HG03575 (cell line): ENCODE data around the gene APEX1.
A peak's percentile ranks its signal among the peaks of the same experiment; 100 is the strongest.

Experiments
- ATAC-seq: cut with Tn5 transposase; IDR thresholded peaks from one replicate; pipeline ENCODE4 v1.9.1; 2021; ENCODE audit not compliant: unreplicated experiment, insufficient number of reproducible peaks, low FRiP score; ENCODE audit errors: extremely low read depth

Gene APEX1

GRCh38 chr14:20469242-20469889 is 14.3 kb downstream of the APEX1 start, which contains the start of gene PNP:
PNP (plus strand) TSS chr14:20469406; CDS start chr14:20469525, 119 bp downstream.
- peak; percentile 44 for ATAC-seq

- no peak for ATAC-seq
Observed at GRCh38 chr14:20469890-20470602, 15.0 kb downstream of the APEX1 start.

- ATAC-seq = no peak
Observed at GRCh38 chr14:20470603-20470901, 15.5 kb downstream of the APEX1 start.

DNA sequence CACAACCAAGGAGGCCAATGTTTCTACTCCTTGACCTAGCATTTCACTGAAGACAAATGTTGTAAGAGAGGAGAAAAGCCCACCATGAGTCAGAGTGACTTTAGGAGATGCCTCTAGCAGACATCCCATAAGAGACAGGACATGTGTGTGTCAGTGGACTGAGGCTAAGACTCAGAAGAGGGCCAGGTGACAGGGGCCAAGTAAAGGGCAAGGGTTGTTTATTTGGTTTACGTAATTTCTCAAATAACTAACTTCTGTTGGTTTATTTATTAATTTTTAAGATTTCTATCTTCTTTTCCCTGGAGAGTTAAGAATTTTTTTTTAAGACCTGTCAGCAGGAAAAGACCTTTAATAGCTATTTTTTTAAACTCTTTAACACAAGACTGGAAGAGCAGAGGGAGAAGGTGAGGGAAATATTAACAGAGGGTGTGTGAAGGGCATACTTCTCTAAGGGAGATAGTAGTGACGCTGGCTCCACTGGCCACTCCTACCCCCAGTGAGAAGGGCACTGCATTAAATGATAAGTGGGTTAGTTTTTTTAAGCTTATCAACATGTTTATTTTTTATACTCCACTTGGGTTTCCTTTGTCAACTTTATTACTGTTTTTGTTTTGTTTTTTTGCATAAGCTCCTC is 17.6 kb downstream of the APEX1 start:
- ATAC-seq = no peak

DNA sequence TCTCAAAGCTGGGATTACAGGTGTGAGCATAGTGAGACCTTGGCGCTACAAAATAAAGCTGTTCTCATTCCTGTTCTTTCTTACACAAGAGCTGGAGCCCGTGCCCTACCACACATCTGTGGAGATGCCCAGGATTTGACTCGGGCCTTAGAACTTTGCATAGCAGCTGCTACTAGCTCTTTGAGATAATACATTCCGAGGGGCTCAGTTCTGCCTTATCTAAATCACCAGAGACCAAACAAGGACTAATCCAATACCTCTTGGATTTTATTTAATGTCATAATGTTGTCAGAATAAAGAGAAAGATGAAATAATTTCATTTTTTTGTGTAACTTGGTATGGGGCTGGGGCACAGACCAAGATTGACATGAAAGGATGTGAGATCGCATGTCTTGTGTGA is 21.8 kb downstream of the APEX1 start:
- no peak for ATAC-seq

DNA sequence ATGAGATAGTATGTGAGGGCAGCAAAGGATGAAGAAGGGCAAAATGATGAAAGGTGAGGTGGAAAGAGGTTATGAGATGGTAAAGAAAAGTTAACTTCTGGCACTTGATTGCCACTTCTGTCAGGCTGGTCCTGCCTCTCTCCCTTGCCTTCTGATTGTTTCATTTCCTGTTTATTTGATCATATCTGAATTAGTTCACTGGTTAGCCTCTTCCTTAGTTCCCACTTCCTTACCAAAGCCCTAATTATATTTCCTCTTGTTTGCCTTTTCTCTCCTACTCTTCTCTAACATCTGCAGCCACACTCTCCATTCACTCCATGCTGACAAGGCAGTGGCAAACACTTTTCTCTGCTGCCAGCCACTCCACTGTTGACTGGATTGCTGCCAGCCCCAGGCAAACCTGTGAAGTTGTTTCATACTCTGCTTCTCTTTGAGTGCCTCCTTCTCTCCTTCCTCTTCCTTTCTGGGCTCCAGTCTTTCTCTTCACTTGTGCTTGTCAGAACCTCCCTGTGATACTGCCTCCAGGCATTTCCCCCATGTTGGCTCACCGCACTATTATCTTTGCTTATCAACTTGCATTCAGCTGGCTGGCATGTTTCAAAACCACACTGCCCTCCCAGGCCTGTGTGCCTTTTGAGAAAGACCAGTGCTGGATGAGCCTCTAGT is 22.3 kb downstream of the APEX1 start:
- no peak for ATAC-seq

DNA sequence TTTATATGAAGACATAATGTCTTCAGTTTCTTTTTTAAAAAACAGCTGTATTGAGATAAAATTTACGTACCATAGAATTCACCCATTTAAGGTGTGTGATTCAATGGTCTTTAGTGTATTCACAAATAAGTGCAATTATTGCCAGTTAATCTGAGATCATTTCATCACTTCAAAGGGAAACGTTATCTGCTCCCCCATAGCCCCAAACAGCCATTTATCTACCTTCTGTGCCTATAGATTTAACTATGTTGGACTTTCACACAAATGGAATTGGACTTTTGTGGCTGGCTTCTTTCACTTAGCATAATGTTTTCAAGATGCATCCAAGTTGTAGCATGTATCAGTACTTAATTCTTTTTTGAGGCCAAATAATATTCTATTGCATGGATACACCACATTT is 23.9 kb downstream of the APEX1 start:
- no peak for ATAC-seq

- no peak for ATAC-seq
Observed at GRCh38 chr14:20482382-20482781, 27.4 kb downstream of the APEX1 start.

- no peak for ATAC-seq
Observed at GRCh38 chr14:20485900-20486299, 30.9 kb downstream of the APEX1 start.

DNA sequence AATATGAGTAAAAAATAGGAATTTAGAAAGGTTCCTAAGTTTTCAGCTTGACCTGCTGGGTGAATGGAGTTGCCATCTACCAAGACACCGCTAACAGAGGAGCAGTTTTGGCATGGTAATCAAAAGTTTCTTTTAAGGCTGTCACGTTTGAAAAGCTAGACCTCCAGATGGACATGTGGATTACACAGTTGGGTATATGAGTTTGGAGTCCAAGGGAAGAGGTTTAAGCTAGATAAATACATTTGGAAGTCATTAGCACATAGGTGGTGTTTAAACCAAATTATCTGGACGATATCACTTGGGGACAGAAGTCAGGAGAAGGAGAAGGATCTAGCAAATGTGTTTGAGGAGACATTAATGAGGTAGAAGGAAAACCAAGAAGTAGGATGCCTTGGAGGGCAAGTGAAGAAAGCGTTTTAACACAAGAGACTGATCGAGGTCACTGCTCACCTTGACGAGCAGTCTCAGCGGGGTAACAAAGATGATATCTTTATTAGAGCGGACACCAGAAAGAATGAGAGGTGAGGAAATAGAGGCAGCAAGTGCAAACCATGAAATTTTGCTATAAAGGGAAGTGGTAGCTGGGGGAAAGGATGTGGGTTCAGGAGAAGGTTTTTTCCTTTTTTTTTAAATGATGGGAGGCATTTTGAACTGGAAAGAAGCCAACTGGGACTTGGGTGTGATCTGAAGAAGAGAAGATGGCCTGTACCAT is 31.8 kb downstream of the APEX1 start:
- ATAC-seq = no peak

GRCh38 chr14:20487396-20487725 is 32.3 kb downstream of the APEX1 start:
- no peak for ATAC-seq

DNA sequence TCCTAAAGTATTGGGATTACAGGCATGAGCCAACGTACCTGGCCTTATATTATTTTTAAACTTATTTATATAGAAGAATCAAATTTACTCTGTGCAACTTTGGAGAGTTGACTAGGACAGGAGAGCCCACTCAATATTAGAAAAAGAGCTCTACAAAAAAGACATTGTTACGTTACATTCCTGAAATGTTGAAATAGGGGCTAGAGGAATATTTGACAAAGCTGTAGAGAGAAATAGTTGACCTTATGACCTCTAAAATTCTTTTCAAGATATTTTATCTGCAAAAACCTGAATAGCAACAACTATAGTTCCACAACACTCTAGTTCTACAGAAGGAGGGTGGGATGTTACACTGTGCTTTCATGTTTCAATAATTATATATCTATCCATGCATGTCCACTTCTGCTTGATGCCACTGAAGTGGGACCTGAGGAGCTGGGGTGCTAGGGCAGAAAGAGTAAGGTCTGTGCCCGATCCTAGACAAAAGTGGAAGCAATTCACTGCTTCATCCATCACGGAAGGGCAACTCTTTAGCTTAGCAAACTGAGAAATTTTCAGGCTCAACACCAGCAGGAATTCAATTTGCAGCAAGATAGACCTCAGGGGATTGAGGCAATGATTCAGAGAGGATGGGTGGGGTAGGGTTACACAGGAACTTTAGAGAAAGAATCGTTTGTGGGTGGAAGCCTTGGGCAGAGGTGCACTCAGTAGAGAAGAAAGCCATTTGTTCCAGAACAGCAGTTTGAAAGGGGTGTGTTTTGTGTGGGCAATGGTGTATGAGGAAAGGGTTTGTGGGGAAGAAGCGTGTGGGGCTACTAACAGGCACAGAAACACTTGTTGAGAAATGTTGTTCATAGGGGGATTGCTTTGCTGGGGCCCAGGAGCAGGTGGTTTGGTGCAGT is 34.3 kb downstream of the APEX1 start:
- ATAC-seq = peak; percentile 26

DNA sequence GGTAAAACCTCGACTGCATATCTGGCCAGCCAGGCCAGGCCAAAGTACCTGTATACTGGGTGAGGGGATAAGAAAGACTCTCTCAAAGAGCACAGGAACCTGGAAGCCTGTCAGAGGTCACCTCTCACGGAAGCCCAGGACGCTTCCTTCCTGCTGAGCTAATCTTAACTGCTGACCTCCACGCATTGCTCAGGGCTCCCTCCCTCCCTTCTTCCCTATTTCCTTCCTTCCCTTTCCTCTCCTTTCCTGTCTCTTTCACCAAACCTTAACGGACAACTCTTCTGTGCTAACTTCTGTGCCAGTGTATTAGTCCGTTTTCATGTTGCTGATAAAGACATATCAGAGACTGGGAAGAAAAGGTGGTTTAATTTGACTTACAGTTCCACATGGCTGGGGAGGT is 35.5 kb downstream of the APEX1 start:
- no peak for ATAC-seq

- no peak for ATAC-seq
Observed at GRCh38 chr14:20492486-20492885, 37.5 kb downstream of the APEX1 start.

DNA sequence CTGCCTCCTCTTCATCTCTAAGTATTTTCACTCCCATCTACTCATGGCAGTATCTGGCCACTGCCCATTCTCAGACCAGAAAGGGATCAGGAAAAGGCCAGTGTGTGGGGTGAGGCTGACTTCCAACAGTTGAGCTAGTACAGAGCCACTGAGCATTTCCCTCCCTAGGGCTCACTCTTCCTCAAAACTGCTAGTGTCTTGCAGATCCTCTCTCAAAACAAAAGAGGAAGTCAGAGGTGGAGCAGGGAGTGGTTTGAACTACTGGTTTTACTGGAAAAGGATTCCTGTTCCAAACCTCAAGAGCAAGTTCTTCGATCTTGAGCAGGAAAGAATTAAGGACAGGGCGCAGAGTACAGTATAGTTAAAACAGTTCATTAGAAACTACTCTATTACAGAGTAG is 38.6 kb downstream of the APEX1 start:
- no peak for ATAC-seq

GRCh38 chr14:20494935-20495766 is 40.1 kb downstream of the APEX1 start:
- ATAC-seq = no peak

GRCh38 chr14:20498622-20499021 is 43.6 kb downstream of the APEX1 start:
- ATAC-seq = no peak

GRCh38 chr14:20499108-20499507 is 44.1 kb downstream of the APEX1 start:
- no peak for ATAC-seq
